ENCODE measurements around the gene AHI1.

Gene AHI1

DNA sequence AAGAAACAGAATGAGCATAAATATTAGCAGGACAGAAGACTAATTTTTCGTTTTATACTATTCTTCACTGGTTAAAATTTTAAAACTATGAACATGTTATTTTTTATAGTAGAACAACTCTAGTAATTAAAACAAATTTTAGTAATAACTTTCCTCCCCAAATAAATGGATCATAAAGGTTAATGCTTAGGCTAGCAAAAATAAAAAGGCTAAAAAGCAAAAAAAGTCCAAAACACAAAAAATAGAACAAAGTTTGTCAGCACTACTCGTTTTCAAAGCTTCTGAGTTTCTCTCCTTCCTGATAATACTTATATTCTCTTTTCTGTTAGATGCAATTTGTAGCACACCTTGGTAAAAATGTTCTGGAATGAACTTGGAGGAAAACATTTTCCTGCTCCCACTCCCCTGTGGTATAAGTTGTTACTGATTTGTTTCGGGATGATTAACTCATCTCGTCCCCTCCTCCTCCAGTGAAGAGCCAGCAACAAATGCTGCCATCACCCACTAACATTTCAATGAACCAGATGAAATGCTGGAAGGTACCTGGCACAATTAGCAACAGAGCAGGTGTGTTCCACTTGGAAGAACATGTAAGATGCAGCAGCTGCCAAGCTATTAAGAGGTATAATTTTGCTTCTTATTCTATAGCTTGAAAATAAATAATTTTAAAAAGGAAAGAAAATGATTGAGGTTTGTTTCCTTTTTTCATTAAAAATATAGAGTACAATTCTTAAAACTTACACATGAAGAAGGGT is 185.9 kb downstream of the AHI1 start:
- DNase-seq = no peak
- TF ChIP-seq GATA1 (IDR thresholded peaks at IDR 0.05; ENCODE audit: low read depth, low read length) (no peak), POLR2A (IDR thresholded peaks at IDR 0.05; ENCODE audit: low read length) (no peak)

DNA sequence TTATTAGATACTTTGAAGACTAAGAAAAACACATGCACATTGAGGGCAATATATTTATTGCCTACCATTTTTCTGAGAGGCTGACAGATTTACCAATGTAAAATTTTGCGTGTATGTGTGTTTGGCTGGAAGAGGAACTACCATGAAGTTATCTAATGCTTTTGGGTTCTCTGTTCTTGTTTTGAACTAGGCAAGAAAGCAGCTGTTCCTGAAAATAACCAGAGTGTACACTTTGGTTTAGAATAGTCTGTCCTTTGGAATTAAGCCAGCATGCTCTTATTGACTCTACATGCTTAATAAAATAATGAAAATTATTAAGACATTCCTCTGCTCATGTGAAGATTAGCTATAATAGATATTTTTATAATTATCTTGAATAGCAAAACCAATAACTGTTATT is 187.2 kb downstream of the AHI1 start:
- no peak for TF ChIP-seq GATA1 (IDR thresholded peaks at IDR 0.05; ENCODE audit: low read depth, low read length)
- TF ChIP-seq POLR2A (IDR thresholded peaks at IDR 0.05; ENCODE audit: low read length) = no peak
- DNase-seq = no peak

DNA sequence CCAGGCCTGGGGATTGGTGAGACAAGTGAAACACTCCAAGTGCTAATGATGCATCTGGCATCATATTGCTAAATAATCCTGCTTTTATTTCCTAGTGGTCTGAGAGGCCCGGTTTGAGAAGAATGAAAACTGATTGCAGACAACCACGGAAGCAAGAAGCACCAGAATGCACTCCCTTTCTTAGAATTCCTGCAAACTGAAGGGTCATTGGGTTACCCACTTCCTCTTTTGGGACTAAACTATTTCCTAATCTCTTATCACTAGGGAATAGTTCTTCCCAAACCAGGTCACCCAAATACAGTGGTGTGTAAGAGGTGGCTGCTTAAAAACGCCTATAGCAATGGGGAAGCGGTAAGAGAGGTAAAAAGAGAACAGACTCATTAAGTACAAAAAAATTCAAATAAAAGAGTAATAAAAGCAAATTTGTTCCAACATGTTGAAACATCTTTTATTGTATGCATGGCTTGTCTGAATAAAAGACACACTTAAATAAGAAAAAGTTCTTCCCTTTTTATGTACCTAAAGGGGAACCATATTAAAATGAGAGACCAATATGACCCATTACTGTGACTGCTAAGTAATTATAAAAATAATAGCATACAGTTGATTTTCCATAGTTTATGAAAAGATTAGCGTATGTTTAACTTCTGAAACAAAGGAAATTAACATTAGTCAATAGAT is 190.7 kb downstream of the AHI1 start:
- DNase-seq = no peak
- TF ChIP-seq POLR2A (IDR thresholded peaks at IDR 0.05; ENCODE audit: low read length) (no peak), GATA1 (IDR thresholded peaks at IDR 0.05; ENCODE audit: low read depth, low read length) (no peak)

DNA sequence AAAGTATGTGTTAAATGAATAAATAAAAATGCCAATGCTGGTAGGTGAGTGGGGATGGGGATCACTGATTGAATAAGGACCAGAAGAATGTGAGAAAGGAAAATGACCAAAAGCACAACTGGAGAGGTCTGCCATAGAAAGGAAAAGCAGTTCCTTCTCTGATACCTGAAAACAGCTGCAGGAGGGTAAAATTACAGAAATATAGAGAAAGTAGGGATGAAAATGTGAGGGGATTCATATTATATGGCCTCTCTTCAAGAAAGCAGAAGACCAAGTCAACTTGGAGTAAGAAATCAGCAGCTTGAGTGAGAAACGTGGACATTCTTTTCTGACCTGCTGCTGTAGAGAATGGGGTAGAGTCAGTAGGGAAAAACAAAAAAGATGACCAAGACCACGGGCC is 191.4 kb downstream of the AHI1 start:
- TF ChIP-seq POLR2A (IDR thresholded peaks at IDR 0.05; ENCODE audit: low read length) (no peak), GATA1 (IDR thresholded peaks at IDR 0.05; ENCODE audit: low read depth, low read length) (no peak)
- DNase-seq = no peak

DNA sequence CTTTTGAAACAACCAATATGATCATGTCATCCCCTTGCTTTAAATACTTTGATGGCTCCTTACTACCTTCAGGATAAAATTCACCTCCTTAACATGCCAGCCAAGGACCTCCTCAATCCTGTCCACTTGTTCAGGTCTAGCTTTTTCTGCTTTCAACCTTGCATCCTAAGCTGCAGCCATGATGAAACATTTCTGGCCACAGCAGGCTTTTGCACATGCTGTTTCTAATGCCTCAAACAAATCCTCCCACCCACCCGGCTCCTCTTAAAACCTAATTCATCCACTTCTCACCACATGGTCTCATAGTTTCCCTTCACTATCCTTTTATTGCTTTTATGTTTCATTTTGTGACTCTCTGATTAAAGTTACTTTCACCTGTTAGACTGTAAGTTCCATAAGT is 191.9 kb downstream of the AHI1 start:
- TF ChIP-seq POLR2A (IDR thresholded peaks at IDR 0.05; ENCODE audit: low read length) (no peak), GATA1 (IDR thresholded peaks at IDR 0.05; ENCODE audit: low read depth, low read length) (no peak)
- DNase-seq = no peak

DNA sequence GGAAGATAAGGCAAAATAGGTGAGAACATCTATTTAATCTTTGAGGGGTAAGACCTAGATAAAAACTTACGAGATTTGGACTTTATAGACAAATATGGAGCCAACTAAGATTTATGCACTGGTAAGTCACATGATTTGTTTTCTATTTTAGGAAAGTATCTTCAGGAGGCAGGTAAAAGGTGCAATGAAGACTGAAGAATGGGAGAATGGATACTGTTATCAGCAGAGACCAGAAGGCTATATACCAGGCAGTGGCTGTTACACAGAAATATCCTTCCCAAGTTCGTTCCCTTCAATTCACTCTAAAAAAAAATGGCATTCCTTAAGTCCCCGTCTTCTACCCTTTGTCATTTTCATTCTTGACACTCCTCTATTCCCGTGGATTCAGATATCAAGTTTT is 192.7 kb downstream of the AHI1 start:
- no peak for TF ChIP-seq POLR2A (IDR thresholded peaks at IDR 0.05; ENCODE audit: low read length)
- no peak for TF ChIP-seq GATA1 (IDR thresholded peaks at IDR 0.05; ENCODE audit: low read depth, low read length)
- no peak for DNase-seq

DNA sequence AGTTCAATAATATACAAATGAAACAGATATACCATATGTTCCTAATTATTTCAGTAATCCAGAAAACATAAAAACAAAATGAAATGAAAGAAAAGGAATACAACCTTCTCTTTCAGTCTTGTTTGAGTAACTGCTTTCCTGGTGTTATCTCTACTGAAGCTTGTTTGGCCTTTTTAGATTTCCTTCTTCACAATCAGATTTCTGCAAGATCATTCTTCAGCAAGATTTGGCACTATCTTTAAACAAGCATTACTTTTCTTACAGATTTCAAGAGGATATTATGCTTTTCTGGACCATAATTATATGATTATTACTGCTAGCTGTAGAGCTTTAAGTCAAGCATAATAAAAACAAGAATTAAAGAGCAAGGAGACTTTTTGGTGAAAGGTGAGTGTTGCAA is 196.2 kb downstream of the AHI1 start:
- no peak for TF ChIP-seq GATA1 (IDR thresholded peaks at IDR 0.05; ENCODE audit: low read depth, low read length)
- no peak for TF ChIP-seq POLR2A (IDR thresholded peaks at IDR 0.05; ENCODE audit: low read length)
- no peak for DNase-seq

DNA sequence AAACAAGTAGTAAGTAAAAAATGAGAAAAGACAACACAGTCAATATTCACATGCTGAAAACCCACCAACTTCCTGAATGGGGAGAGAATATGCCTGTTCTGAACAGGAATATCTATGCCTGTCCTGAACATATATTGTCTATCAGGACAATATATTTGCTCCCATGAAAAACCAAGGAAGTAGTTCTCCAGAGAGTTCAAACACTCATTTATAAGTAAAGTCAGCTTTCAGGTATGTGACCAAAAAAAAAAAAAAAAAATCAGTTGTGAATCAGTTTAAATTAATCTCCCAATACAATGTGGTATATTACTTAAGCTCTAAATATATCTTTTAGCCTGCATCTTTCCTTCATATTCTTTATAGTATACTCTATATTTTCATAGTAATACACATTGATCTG is 197.0 kb downstream of the AHI1 start:
- TF ChIP-seq POLR2A (IDR thresholded peaks at IDR 0.05; ENCODE audit: low read length) (no peak), GATA1 (IDR thresholded peaks at IDR 0.05; ENCODE audit: low read depth, low read length) (no peak)
- no peak for DNase-seq

DNA sequence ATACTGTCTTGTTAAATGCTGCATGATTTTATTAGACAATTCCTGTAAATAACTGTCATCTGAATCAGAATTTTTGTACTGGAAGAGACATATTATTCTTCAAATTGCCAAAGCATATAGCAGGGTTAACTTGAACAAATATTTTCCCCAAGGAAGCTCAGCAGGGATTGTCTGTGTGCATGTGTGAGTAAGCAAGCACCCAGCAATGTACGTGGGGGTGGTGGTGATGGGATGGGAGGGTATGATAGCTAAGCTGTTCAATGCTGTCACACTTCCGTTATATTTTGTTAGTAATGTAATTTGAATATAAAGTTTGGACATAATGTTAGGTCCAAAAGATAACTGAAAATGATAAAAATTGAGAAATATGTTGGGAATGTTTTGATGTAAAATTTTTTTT is 198.3 kb downstream of the AHI1 start:
- no peak for DNase-seq

DNA sequence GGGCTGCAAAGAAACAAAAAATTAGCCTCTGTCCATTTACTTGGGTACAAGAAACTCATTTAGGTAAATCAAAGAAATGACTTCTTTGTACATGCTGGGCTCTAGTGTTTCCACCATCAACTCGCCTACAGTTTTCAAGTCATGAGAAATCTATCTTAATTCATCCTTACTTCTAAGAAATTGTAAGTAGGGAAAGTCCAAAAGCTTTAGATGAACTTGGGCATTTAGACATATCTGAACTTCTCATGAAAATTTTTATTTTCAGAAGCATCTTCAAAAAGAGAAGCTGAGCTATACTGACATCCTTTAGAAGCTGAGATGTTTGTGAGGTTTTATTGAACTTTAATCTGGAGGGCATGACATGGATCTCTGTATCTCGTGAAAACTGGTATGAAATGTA is 199.1 kb downstream of the AHI1 start:
- TF ChIP-seq POLR2A (IDR thresholded peaks at IDR 0.05; ENCODE audit: low read length) (no peak), GATA1 (IDR thresholded peaks at IDR 0.05; ENCODE audit: low read depth, low read length) (no peak)
- DNase-seq = no peak

More for the DNA sequence above, 198.3 kb downstream of the AHI1 start:
- no peak for TF ChIP-seq GATA1 (IDR thresholded peaks at IDR 0.05; ENCODE audit: low read depth, low read length)
- no peak for TF ChIP-seq POLR2A (IDR thresholded peaks at IDR 0.05; ENCODE audit: low read length)

DNA sequence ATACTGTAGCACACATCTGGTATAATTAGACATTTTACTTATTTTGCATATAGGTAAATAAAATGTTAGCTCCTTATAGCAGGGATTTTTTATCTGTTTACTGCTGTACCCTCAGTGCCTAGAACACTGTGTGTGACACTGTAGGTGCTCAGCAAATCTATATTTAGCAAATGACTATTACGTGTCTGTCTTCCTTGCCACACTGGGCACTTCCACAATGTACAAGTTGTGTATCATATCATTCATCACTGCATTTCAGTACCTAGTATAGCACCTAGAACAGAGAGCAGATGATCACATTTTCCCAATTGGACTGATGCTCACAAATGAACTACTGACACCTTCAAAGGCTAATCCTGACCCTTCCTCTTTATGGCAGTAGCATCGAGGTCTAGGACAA is 200.8 kb downstream of the AHI1 start:
- TF ChIP-seq GATA1 (IDR thresholded peaks at IDR 0.05; ENCODE audit: low read depth, low read length) (no peak), POLR2A (IDR thresholded peaks at IDR 0.05; ENCODE audit: low read length) (no peak)
- no peak for DNase-seq

DNA sequence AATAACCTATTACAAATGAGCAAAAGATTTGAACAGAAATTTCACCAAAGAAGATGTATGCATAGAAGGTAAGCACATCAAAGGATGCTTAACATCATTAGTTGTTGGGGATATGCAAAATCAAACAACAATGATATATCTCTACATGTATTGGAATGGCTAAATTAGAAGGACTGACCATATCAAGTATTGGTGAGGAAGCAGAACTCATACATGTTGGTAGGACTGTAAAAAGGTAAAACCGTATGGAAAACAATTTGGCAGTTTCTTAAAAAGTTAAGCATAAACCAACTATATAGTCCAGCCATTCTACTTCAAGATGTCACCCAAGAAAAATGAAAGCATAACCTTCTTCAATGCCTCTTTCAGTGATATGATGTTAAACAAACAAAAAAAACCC is 202.5 kb downstream of the AHI1 start:
- TF ChIP-seq POLR2A (IDR thresholded peaks at IDR 0.05; ENCODE audit: low read length) (no peak), GATA1 (IDR thresholded peaks at IDR 0.05; ENCODE audit: low read depth, low read length) (no peak)
- no peak for DNase-seq

DNA sequence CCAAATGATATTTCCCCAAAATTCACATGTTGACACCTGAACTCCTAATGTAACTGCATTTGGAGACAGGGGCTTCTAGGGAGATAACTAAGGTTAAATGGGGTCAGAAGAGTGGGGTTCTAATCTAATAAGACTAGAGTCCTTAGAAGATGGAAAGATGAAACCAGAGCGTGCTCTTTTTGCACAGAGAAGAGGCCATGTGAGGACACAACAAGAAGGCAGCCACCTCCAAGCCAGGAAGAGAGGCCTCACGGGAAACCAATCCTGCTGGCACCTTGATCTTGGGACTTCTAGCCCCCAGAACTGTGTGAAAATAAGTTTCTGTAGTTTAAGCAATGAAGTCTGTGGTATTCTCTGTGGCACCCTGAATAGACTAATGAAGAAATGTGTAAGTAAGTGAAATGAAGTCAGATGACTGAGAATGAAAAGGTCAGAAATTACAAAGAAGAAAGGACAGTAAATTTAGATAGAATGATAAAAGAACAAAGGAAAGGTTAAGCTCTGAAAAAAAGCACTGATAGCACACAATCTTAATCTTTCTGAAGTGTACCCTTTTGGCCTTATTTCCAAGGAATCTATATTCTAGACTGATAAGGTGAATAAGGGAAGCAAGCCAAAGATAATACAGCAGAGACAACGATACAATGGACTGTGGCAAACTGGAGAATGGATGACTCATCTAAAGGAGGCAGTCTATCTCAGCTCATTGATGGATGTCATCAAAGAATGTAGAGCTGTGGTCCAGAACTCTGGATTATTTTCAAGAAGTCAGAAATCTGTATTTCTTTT is 206.1 kb downstream of the AHI1 start:
- DNase-seq = peak; percentile 10 to 19
- TF ChIP-seq POLR2A (IDR thresholded peaks at IDR 0.05; ENCODE audit: low read length) (no peak), GATA1 (IDR thresholded peaks at IDR 0.05; ENCODE audit: low read depth, low read length) (no peak)

DNA sequence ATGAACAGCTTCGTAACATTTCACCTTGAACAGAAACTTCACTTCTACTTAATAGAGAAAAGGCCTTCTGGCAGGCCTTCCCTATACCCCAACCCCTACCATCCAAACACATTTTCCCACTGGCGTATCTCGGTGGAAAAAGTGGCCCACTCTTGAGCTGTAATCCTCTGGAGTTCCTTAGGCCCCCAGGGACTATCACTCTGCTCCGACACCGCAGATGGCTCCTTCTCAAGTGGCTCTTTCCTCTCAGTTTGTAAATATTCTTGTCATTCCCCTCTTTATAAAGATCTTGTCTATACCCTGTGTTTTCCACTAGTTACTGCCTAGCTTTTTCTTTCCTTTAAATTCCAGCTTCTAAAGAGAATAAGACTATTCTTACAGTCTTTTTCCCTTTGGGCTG is 207.7 kb downstream of the AHI1 start:
- TF ChIP-seq POLR2A (IDR thresholded peaks at IDR 0.05; ENCODE audit: low read length) = no peak
- TF ChIP-seq GATA1 (IDR thresholded peaks at IDR 0.05; ENCODE audit: low read depth, low read length) = no peak
- DNase-seq = no peak
